Neural progenitor cell (in vitro differentiated cells): ENCODE data around the gene SMYD5. TPM values are rescaled to one million over a fixed set of nuclear protein-coding genes. Genes with fewer than 3 reads are reported as not detected.
"Not testable (repeated sequence)": the region's sequence is repeated elsewhere in the genome, so short reads cannot be mapped to it uniquely, and the experiment has no call there.

Experiments
- DNase-seq: peaks from one replicate; pipeline ENCODE4 v3.0.0-alpha.2; 2016; ENCODE audit warnings: low spot score
- H2AFZ ChIP-seq: fragments of 200-600 bp; sonication (generic); replicated peaks from 2 replicates; pipeline ENCODE4 v1.6.1; 2016; ENCODE audit warnings: antibody characterized with exemption
- H3F3A ChIP-seq: fragments of 200-600 bp; sonication (generic); 2 replicates; pipeline ENCODE4 v1.6.1; 2016; ENCODE audit warnings: antibody characterized with exemption, low read depth
- H3K27ac ChIP-seq: fragments of 200-600 bp; sonication (generic); 2 replicates; pipeline ENCODE4 v1.5.1; 2016; ENCODE audit warnings: mild to moderate bottlenecking
- H3K27me3 ChIP-seq: fragments of 200-600 bp; sonication (generic); 2 replicates; pipeline ENCODE4 v1.6.1; 2016; ENCODE audit warnings: mild to moderate bottlenecking, moderate library complexity
- H3K36me3 ChIP-seq: fragments of 200-600 bp; sonication (generic); 2 replicates; pipeline ENCODE4 v1.5.1; 2016
- H3K4me1 ChIP-seq: fragments of 200-600 bp; sonication (generic); 2 replicates; pipeline ENCODE4 v1.6.1; 2016; ENCODE audit warnings: mixed run types
- H3K4me2 ChIP-seq: fragments of 200-600 bp; sonication (generic); 2 replicates; pipeline ENCODE4 v1.6.1; 2016
- H3K4me3 ChIP-seq: fragments of 200-600 bp; sonication (generic); 2 replicates; pipeline ENCODE4 v1.5.1; 2016
- H3K79me2 ChIP-seq: fragments of 200-600 bp; sonication (generic); 2 replicates; pipeline ENCODE4 v1.6.1; 2016; ENCODE audit warnings: low read depth
- H3K9ac ChIP-seq: fragments of 200-600 bp; sonication (generic); 2 replicates; pipeline ENCODE4 v1.6.1; 2016
- H3K9me3 ChIP-seq: fragments of 200-600 bp; sonication (generic); 2 replicates; pipeline ENCODE4 v1.5.1; 2016; ENCODE audit warnings: low read depth
- H4K20me1 ChIP-seq: fragments of 200-600 bp; sonication (generic); 2 replicates; pipeline ENCODE4 v1.6.1; 2016; ENCODE audit warnings: low read depth
- H3K27ac Mint-ChIP-seq: 3 replicates; pipeline ENCODE4 v1.8.0; 2021; ENCODE audit warnings: mixed read lengths
- H3K27me3 Mint-ChIP-seq: 2 replicates; pipeline ENCODE4 v1.8.0; 2022; ENCODE audit warnings: low read depth, mild to moderate bottlenecking, inconsistent platforms, moderate library complexity, mixed read lengths; ENCODE audit not compliant: insufficient read depth
- H3K36me3 Mint-ChIP-seq: 3 replicates; pipeline ENCODE4 v1.8.0; 2021; ENCODE audit warnings: mixed read lengths
- H3K4me1 Mint-ChIP-seq: 3 replicates; pipeline ENCODE4 v1.8.0; 2021; ENCODE audit warnings: mixed read lengths
- H3K4me3 Mint-ChIP-seq: 3 replicates; pipeline ENCODE4 v1.8.0; 2021; ENCODE audit warnings: mild to moderate bottlenecking, moderate library complexity, mixed read lengths
- H3K9me3 Mint-ChIP-seq: 3 replicates; pipeline ENCODE4 v1.8.0; 2020; ENCODE audit warnings: mixed read lengths
- CTCF ChIP-seq: fragments of 200-600 bp; sonication (generic); IDR thresholded peaks from 2 replicates; pipeline ENCODE4 v1.5.1; 2017; ENCODE audit warnings: antibody characterized with exemption, mild to moderate bottlenecking
- EZH2 ChIP-seq: fragments of 200-600 bp; sonication (generic); IDR thresholded peaks from 2 replicates; pipeline ENCODE4 v1.6.1; 2017; ENCODE audit warnings: antibody characterized with exemption, mild to moderate bottlenecking, moderate library complexity
- EZH2phosphoT487 ChIP-seq: fragments of 200-600 bp; sonication (generic); IDR thresholded peaks from 2 replicates; pipeline ENCODE4 v1.6.1; 2017; ENCODE audit warnings: antibody characterized with exemption
- total RNA-seq: library from RNA; depleted of rRNA; stranded (reverse); fragments of >200 nt; gene quantifications from 2 replicates; pipeline ENCODE4 v1.2.3, GENCODE V29; 2015; ENCODE audit warnings: low replicate concordance

The SMYD5 gene
- total RNA-seq, 1 donor from 2014 or later: 21.0 TPM

DNA sequence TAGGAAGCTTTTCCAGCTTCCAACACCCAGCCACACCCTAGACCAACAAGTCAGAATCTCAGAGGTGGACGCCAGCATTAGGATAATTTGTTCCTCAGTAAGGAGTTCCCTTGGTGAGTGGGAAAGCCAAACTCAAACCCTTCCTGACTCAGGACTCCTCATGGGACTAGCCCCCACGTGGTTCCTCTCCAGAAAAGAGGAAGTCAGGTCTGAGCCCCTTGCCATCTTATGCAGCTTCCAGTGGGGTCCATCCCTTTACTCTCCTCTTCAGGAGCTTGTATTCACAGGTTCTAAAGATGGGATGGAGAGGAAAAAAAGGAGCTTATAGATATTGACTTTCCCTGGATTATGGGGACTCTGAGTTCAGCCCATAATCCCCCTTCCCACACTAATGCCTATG, 26.5 kb upstream of the SMYD5 start:
- no peak for DNase-seq
- Histone ChIP-seq H4K20me1 (no peaks in the 10 kb centered on the region), H2AFZ (no peak overlapping the region), H3K4me1 (no peaks in the 10 kb centered on the region), H3K27me3 (peaks cover 19% of the 10 kb centered on the region), H3K9me3 (no peaks in the 10 kb centered on the region), H3K4me3 (no peak overlapping the region), H3K79me2 (no peaks in the 10 kb centered on the region), H3K36me3 (no peaks in the 10 kb centered on the region), H3K9ac (no peak overlapping the region), H3K4me2 (no peak overlapping the region), H3K27ac (no peak overlapping the region), H3F3A (no peaks in the 10 kb centered on the region)
- TF ChIP-seq EZH2phosphoT487 (no peak), EZH2 (no peak), CTCF (no peak)
- Mint-ChIP-seq H3K27me3 (peaks cover 17% of the 10 kb centered on the region), H3K4me3 (no peak overlapping the region), H3K4me1 (no peaks in the 10 kb centered on the region), H3K36me3 (no peaks in the 10 kb centered on the region), H3K27ac (no peak overlapping the region), H3K9me3 (no peaks in the 10 kb centered on the region)

DNA sequence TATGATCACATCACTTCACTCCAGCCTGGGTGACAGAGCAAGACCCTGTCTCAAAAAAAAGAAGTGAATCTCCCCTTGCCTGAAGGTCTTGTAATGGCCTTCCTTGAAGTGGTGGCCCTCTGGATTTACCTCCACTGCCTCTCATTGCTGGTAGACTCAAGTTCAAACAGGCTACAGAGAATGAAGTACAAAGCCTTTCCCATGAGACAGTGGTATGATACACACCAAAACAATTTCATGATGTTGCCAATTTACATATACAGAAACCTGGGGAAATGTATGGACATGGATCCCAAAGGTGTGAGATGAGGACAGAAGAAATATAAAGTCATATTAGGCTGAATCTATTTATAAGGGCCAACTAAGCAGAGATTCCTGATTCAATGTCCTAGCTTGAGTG, 16.5 kb upstream of the SMYD5 start:
- Histone ChIP-seq H3K36me3 (no peaks in the 10 kb centered on the region), H3K27me3 (peaks cover 54% of the 10 kb centered on the region), H3K4me1 (no peaks in the 10 kb centered on the region), H3K27ac (no peak overlapping the region), H3K9ac (no peak overlapping the region), H2AFZ (no peak overlapping the region), H4K20me1 (peaks cover 4% of the 10 kb centered on the region), H3K4me3 (no peak overlapping the region), H3K4me2 (no peak overlapping the region), H3K79me2 (no peaks in the 10 kb centered on the region), H3K9me3 (no peaks in the 10 kb centered on the region), H3F3A (peaks cover 7% of the 10 kb centered on the region)
- peaks cover 43% of the 10 kb centered on the region for H3K27me3 Mint-ChIP-seq
- no peak overlapping the region for H3K27ac Mint-ChIP-seq
- peaks cover 2% of the 10 kb centered on the region for H3K9me3 Mint-ChIP-seq
- TF ChIP-seq EZH2 (no peak), EZH2phosphoT487 (no peak), CTCF (no peak)
- no peak overlapping the region for H3K4me3 Mint-ChIP-seq
- H3K36me3 Mint-ChIP-seq: no peaks in the 10 kb centered on the region
- no peak for DNase-seq
- H3K4me1 Mint-ChIP-seq: peaks cover 2% of the 10 kb centered on the region

GRCh38 chr2:73200281-73200680, 13.8 kb upstream of the SMYD5 start:
- H3K27me3 ChIP-seq: peaks cover 81% of the 10 kb centered on the region
- H3K4me3 Mint-ChIP-seq, H3K27ac Mint-ChIP-seq, H4K20me1 ChIP-seq, H3K9me3 Mint-ChIP-seq, H3K9ac ChIP-seq, H3F3A ChIP-seq, DNase-seq, H3K4me1 Mint-ChIP-seq, H3K27ac ChIP-seq, H3K79me2 ChIP-seq, H3K4me2 ChIP-seq, H3K4me1 ChIP-seq, H3K36me3 Mint-ChIP-seq, H3K9me3 ChIP-seq, H3K4me3 ChIP-seq, H3K36me3 ChIP-seq, H2AFZ ChIP-seq: not testable (repeated sequence)
- H3K27me3 Mint-ChIP-seq: peaks cover 63% of the 10 kb centered on the region

GRCh38 chr2:73202156-73203054, 11.6 kb upstream of the SMYD5 start, which contains the start of gene NOTO:
NOTO (plus strand) TSS chr2:73202574; CDS start chr2:73202667, 93 bp downstream.
- Histone ChIP-seq H3K4me3 (peak within 1 kb of the TSS; percentile 31), H3K9me3 (no peaks in the 10 kb centered on the region), H3K79me2 (no peaks in the 10 kb centered on the region), H2AFZ (peak within 1 kb of the TSS; percentile 86), H3K27me3 (peaks cover 94% of the 10 kb centered on the region), H3K4me1 (no peaks in the 10 kb centered on the region), H3K27ac (no peak within 1 kb of the TSS), H3F3A (peaks cover 7% of the 10 kb centered on the region), H3K36me3 (no peaks in the 10 kb centered on the region), H3K9ac (no peak within 1 kb of the TSS), H4K20me1 (peaks cover 9% of the 10 kb centered on the region), H3K4me2 (peak within 1 kb of the TSS; percentile 75)
- peak; percentile 63 for DNase-seq
- H3K4me1 Mint-ChIP-seq: peaks cover 2% of the 10 kb centered on the region
- H3K27ac Mint-ChIP-seq: no peak within 1 kb of the TSS
- H3K9me3 Mint-ChIP-seq: peaks cover 6% of the 10 kb centered on the region
- TF ChIP-seq CTCF (peak; percentile 2), EZH2phosphoT487 (peak; percentile 100), EZH2 (peak; percentile 100)
- peak within 1 kb of the TSS; percentile 51 for H3K4me3 Mint-ChIP-seq
- H3K36me3 Mint-ChIP-seq: peaks cover 1% of the 10 kb centered on the region
- H3K27me3 Mint-ChIP-seq: peaks cover 68% of the 10 kb centered on the region
